NCI-H510A (cell line): ENCODE measurements around the gene JAKMIP3.

Experiments used
- DNase-seq: peaks from one replicate; lab custom pipeline; 2025; lab: John Stamatoyannopoulos, UW

Gene JAKMIP3

DNA sequence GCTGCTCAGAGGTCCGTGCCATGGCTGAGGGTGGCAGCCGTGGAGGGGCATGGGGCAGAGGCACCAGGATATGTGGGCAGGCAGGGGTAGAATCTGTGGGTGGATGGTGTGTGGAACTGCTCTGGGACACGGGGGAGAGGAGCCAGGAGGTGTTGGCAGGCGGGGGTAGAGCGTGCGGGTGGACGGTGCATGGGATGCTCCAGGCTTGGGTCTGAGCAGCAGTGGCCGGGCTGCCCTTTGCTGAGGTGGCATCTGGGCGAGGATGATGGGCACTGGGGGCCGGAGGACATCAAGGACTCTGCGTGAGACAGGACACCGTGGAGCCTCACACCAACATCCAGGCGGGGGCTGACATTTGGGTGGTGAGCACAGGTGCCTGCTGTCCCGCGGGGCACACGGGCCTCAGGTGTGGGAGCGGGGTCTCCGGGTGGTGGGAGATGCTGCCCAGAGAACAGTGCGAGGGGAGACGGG lies 46.2 kb downstream of the JAKMIP3 start:
- no peak for DNase-seq

DNA sequence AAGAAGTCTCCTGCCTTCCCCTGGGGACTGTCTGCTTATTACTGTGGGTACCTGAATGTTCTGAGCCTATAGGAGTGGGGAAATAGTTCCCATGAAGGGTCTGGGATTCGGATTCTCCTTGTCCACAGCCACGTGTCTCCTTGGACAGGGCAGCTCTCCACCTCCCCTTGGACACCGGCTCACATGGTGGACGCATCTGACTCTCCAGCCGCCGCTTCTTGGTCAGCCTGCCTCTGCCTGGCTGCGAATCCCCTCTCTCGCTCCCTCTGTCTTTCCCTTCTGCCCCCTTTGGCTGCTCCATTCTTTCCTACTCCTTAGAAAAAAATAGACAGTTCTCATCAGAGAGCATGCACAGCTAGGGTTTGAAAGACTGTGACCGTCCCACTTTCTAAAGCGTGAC lies 46.9 kb downstream of the JAKMIP3 start:
- no peak for DNase-seq

DNA sequence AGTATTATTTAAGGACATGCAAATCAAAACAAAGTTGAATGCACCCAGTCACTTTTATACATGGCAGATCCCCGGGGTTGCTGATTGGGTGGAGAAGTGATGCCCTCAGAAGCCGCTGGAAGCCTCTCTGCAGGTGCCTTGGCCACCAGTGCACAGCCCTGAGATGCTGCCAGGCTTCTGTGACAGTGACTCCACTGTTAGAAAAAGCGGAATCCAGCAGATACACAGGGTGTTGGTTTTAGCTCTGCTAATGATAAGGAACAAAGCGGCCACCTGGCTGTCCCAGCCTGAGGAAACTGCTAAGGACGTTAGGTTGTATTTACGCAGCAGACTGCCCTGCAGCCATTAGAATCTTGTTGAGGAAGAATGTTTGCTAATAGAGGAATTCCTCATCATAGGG lies 47.5 kb downstream of the JAKMIP3 start:
- DNase-seq = no peak

DNA sequence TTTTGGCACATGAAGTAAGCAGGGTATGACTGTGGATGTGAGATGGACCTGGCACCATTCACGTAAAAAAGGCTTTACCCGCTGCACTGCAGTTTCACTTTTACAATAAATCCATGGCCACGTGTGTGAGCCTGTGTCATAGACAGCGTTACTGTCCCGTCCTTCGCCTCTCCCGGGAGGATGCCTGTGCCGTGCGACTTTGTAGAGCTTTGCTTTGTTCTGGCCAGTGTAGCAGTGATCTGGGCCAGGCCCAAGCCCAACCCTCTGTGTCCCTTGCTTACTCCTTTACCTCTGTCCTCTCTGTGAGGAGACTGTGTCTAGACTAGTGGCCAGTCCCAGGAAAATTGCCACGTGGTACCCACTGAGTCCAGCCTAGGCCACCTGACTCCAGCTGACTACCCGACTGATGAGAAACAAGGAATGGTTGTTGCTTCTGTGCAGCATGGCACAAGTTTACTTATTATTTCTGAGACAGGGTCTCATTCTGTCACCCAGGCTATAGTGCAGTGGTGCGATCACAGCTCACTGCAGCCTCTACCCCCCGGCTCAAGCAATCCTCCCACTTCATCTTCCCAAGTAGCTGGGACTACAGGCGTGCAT lies 48.1 kb downstream of the JAKMIP3 start:
- no peak for DNase-seq

DNA sequence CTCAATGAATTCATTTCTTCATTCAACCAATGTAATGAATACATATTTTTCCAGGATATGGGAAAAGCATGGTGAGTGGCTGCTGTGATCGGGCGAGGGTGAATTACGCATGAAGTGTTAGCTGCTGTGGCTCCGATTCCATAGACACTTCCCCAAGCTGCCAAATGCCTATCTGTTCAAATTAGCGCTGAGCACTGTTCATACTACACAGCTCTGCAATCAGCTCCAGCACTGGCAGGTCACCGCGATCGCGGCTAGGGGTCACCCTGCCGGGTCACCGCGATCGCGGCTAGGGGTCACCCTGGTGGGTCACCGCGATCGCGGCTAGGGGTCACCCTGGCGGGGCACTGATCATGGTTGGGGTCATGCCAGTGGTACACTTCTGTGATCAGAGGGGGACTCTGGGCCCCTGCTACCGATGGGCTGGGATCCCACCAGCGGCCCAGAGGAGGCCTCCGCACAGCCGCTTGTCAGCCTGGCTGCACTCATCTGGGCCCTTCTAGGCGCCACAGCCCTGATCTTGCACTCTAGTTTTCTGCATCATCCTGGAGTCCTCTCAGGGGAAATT lies 49.3 kb downstream of the JAKMIP3 start:
- DNase-seq = no peak
